GM19351 (cell line): Measurements from ENCODE around the gene KPTN.

Experiments
- ATAC-seq: cut with Tn5 transposase; IDR thresholded peaks from one replicate; pipeline ENCODE4 v1.9.1; 2021; ENCODE audit warnings: mild to moderate bottlenecking, moderate library complexity; ENCODE audit not compliant: unreplicated experiment

The KPTN gene

DNA sequence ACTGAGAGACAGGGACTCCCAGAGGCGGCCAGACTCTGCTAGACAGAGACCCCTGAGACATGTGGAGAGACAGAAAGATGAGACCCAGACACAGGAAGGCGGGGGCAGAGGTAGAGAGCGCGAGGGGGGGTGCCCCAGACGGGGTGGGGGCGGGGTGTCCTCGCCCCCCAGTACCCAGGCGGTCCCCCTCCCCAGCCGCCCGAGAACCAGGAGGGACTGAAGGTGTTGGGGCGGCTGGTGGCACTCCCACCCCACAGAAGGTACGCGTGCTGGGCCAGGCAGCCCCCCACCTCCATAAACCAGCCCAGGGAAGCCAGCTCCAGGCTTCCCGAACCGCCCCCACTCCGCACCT, 12.7 kb downstream of the KPTN start:
- no peak for ATAC-seq

DNA sequence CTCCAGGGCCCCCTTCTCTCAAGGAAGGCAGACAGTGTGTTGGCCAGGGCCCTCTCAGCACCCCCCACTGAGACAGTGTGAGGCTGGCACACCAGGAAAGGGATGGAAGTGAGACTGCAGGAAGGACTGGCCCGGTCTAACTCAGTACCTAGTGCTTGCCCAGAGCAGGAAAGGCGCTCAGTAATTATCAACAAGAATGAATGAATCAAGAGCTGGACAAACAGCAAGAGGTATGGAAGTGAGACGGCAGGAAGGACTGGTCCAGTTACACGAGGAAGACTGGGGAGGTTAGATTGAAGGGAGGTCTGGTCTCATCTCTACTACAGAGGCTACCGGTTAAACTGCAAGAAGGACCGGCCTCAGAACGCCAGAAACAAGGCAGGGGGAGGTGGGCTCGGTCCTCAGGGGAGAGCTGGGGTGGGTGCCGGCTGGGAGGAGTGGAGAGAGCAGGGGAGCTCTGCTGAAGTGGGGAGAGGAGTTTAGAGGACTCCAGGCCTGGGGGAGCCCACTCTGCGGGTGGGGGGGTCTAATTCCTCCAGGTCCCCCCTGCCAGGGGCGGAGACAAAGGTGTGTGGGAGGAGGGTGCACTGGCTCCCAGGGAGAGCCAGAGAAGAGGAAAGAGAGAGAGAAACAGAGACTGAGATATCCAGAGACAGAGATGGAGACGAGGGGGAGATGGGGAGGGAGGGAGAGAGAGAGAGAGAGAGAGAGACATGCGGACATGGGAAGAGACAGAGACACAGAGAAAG, 13.4 kb downstream of the KPTN start:
- no peak for ATAC-seq

DNA sequence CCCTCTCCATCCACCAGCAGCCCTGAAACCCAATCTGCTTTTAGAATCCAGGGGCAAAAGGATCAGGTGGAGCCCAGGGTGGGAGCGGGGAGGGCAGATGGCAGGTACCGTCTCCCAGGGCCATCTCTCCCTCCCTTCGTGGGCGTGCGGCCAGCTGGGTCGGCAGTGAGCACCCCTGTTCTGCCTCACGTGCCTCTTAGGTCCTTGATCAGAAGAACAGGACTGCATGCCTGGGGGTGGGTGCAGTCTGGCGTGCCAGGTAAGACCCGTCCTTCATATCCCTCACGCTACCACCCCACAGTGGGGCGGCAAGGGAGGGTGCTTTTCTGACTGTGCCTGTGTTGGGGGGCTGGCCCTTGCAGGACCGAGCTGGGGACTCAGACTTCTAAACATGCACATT, 14.3 kb downstream of the KPTN start:
- ATAC-seq = no peak

GRCh38 chr19:47469363-47469700, 14.7 kb downstream of the KPTN start:
- ATAC-seq = no peak

GRCh38 chr19:47467914-47468313, 16.1 kb downstream of the KPTN start:
- no peak for ATAC-seq

DNA sequence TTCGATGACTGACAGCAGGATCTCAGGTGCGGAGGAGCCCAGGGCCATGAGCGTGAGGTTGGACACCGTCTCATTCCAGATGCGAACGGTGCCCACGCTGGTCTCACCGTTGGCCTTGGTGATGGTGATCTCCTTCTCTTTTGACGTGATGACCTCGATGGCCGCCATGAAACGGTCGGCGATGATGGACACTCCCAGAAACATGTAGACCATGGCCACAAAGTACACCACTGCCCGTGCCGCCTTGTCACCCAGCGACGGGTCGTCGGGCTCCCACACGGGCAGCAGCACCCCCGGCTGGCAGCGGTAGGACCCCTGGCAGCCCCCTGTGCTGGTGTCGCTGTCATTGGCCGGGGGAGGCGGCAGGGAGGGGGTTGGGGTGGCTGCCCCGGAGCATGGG, 18.1 kb downstream of the KPTN start:
- ATAC-seq = no peak

DNA sequence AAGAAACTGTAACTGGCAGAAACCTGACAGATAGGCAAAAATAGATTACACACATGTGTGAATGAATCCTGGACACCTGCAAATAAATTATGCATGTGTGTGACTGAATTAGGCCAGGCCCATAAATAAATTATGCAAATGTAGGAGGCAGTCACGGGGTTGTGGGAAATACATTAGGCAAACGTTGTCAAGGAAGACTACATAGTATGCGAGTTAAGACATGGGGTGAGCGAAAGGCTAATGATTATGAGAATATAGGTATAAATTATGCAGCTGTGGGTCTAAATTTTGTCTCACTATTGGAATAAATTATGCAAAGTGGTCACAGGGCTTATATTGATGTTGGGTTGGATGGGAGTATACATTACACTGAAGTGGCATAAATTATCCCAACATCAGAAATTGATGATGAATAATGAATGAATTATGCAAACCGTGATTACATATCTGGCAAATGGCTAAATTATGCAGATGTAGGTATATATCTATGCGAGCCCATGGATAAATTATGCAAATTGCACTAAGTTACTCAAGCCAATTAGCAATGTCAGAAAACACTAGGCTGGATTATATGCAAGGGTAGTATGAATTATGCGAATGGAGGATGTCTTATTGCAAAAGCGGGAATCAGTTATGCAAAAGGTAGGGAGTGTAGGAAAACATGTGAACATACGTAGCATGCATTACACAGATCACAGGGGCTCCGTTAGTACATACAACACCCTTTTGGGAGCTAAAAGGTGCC, 19.2 kb downstream of the KPTN start:
- ATAC-seq = no peak

DNA sequence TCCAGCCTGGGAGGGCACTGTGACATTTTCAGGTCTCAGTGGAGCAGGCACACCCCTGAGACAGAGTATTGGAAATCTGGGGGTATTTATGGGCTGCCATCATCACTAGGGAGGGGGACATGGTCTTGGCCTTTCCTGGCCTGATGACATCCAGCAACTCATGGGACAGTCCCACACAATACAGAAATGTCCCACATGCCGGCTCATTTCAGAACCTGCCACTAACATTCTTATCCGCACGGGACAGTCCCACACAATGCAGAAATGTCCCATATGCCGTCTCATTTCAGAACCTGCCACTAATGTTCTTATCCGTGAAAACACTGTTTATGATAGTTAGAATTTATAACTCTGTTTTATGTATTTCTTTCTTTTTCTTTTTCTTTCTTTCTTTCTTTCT, 22.1 kb downstream of the KPTN start:
- no peak for ATAC-seq

- ATAC-seq = no peak
Measured at GRCh38 chr19:47459477-47459876, 24.5 kb downstream of the KPTN start.

DNA sequence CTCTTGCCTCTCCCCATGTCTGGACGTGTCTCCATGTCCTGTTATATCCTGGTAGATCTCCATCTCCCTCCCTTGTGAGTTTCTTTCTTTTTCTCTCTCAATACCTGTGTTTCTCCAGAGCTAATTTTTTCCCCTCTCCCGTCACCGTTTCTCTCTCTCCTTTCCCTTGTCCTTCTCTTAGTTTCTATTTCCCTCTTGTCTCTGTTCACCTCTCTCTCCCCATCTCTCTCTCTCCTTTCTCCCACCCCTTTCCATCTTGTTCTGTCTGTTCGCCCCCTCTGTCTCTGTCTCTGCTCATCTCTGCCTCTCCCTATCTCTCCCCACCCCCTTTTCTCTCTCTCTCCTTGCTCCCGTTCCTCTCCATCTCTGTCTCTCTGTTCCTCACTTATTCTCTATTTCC, 25.3 kb downstream of the KPTN start:
- no peak for ATAC-seq

- no peak for ATAC-seq
Measured at GRCh38 chr19:47456721-47457474, 27.1 kb downstream of the KPTN start.

DNA sequence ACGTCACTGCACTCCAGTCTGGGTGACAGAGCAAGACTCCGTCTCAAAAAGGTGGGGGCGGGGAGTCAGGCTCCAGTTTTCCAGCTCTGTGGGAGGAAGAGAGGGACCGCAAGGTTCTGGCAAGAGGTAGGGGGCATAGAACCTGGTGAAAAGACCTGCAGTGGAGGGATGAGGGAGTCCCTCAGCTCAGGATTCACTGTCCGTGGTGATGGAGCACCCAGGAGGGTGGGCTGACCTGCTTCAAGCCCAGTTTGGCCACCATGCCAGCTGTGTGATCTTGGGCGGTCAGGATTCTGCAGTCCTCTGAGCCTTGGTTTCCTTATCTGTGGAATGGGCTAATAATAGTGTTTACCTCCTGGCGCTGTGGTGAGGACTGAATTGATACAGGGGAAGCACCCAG, 33.5 kb downstream of the KPTN start:
- ATAC-seq = no peak

DNA sequence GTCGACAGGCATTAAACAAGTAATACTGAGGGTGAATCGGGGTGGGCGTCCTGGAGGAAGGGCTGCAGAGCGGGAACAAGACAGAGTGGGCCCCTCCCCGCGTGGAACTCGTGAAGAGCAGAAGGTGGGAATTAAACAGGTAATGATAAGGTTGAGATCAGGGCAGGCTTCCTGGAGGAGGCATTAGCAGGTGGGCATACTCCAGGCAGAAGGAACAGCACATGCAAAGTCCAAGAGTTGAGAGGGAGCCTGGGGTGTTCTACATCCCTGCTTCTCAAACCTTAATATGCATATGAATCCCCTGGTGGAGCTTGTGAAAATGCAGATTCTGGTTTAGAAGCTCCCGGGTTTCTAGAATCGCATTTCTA, 35.7 kb downstream of the KPTN start:
- ATAC-seq = no peak

- no peak for ATAC-seq
Measured at GRCh38 chr19:47447470-47448359, 36.3 kb downstream of the KPTN start.

- ATAC-seq = no peak
Measured at GRCh38 chr19:47446534-47447469, 37.2 kb downstream of the KPTN start.

DNA sequence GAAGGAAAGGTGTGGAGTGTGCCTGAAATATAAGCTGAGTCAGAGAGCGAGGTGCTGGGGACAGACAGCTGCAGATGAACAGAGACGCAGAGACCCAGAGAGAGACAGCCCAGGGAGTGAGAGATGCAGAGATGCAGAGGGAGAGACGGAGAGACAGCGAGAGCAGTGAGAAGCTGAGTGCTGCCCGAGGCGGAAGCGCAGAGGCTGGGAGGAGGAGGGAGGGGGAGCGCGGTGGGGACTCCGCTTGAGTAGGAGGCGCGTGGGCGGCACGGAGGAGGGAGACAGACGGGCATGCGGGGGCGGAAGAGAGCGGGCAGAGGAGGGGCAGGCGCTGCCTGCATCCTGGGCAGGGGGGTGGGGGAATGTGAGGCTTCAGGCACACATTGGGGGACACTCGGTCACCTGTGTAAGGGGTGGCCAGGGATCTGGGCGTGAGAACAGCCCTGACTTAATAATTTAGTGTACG, 38.0 kb downstream of the KPTN start:
- no peak for ATAC-seq

DNA sequence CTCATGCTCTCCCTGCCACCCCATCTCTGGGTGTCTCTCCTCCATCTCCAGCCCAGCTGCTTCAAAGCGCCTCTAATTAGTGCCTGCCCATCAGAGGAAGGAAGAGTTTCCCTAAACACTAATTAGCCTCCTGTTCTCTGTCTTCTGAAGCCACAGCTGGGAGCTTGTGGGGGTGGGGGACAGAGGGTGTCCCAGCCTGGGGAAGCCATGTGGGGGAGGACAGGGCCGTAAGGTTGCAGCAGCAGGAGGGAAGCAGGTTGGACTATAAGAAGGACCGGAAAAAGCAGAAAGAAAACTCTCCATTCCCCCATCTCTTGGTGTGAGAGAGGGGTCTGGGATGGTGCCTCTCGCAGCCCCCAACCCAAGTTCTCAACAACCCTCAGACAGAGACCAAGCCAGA, 38.5 kb downstream of the KPTN start:
- ATAC-seq = no peak

DNA sequence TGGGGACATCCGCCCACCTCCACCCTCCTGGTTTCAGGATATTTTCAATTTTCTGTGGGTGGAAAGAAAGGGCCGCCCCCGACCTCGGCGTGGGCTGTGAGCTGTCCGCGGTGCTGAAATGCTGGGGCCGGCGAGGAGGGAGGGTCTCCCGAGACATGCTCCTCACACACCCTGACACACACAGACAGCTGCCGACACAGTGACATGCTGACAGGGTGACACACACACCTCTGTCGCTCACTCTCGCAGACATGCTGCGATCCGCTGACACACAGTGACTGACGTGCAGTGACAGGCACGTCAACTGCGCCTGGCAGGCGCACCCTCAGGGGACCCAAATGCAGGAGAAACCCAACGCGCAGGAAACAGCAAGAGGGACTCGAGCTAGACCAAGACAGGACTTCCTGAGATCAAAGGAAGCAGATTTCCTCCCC, 39.6 kb downstream of the KPTN start:
- ATAC-seq = no peak

- no peak for ATAC-seq
Measured at GRCh38 chr19:47443331-47443730, 40.7 kb downstream of the KPTN start.

GRCh38 chr19:47438793-47439220, 45.2 kb downstream of the KPTN start:
- no peak for ATAC-seq
